ENCODE measurements around the gene SHFL.

SHFL gene

GRCh38 chr19:10088949-10089554 is 2.9 kb downstream of the SHFL start:
- DNase-seq = no peak

- DNase-seq = no peak
Measured at GRCh38 chr19:10089801-10090375, 3.8 kb downstream of the SHFL start.

- DNase-seq = no peak
Measured at GRCh38 chr19:10091370-10091687, 5.2 kb downstream of the SHFL start.

- DNase-seq = no peak
Measured at GRCh38 chr19:10091895-10092641, 6.0 kb downstream of the SHFL start.

- DNase-seq = no peak
Measured at GRCh38 chr19:10092648-10093294, 6.7 kb downstream of the SHFL start.

GRCh38 chr19:10093295-10094186 is 7.4 kb downstream of the SHFL start:
- DNase-seq = no peak

GRCh38 chr19:10095622-10095947 is 9.5 kb downstream of the SHFL start:
- no peak for DNase-seq

- DNase-seq = peak; percentile 78
Measured at GRCh38 chr19:10095948-10096614, 10.0 kb downstream of the SHFL start.

- no peak for DNase-seq
Measured at GRCh38 chr19:10096615-10096963, 10.5 kb downstream of the SHFL start.

GRCh38 chr19:10100163-10100785 is 14.2 kb downstream of the SHFL start:
- no peak for DNase-seq

GRCh38 chr19:10102787-10103236 is 16.7 kb downstream of the SHFL start:
- no peak for DNase-seq

GRCh38 chr19:10104130-10104513 is 18.0 kb downstream of the SHFL start:
- DNase-seq = no peak

GRCh38 chr19:10104665-10105508 is 18.8 kb downstream of the SHFL start:
- no peak for DNase-seq

- no peak for DNase-seq
Measured at GRCh38 chr19:10105509-10106099, 19.5 kb downstream of the SHFL start.

- peak; percentile 99 for DNase-seq
Measured at GRCh38 chr19:10106100-10106936, 20.2 kb downstream of the SHFL start, which contains the start of gene PPAN. PPAN (plus strand) TSS chr19:10106362; CDS start chr19:10106395, 33 bp downstream.

GRCh38 chr19:10107254-10107653 is 21.1 kb downstream of the SHFL start:
- DNase-seq = no peak

- no peak for DNase-seq
Measured at GRCh38 chr19:10107817-10108367, 21.8 kb downstream of the SHFL start.

- no peak for DNase-seq
Measured at GRCh38 chr19:10109528-10109927, 23.4 kb downstream of the SHFL start.
